GM15510 (cell line): ENCODE measurements around the gene NCS1.

ENCODE experiments used
- POLR2A ChIP-seq: IDR thresholded peaks from 3 replicates; pipeline ENCODE4 v1.6.1; 2011; ENCODE audit warnings: borderline replicate concordance; ENCODE audit not compliant: insufficient read length; ENCODE audit errors: extremely low read depth

The NCS1 gene

GRCh38 chr9:130211548-130212226, 39.5 kb downstream of the NCS1 start:
- no peak for TF ChIP-seq POLR2A

- no peak for TF ChIP-seq POLR2A
Observed at GRCh38 chr9:130212543-130213297, 40.5 kb downstream of the NCS1 start.

DNA sequence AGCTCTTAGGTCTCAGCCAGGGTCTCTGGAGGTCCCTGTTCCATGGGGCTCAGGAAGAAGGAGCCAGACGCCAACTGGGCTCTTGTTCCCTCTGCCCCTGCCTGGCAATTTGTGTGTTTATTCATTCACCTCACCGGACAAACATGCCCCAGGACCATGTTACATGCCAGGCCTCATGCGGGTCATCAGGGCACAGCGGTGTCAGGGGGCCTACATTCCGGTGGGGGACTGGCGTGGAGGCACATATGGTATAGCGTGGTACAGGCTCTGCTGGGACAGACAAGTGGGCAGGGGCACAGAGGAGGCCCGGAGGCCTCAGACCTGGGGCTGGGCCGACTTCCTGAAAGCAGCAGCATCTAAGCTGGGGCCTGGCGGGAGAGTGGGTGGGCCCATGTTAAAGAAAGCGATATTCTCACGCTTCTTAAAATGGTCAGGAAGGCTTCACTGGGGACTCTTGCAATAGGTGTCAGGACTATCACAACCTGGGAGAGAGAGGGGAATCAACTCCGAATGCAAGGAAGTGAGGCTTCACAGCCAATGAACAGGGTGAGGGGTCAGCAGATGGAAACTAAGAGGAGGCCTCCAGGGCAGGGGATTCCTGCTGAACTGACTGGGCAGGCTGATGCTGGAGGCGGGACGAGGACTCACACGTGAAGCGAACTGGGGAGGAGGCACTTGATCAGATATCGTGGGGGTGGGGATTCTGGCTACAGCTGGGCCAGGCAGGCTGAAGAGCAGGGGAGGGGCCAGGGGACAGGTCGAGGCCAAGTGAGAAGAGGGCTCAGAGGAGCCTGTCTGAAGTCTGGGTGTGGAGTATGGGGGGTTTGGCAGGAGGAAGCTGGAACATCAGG, 41.9 kb downstream of the NCS1 start:
- no peak for TF ChIP-seq POLR2A

GRCh38 chr9:130214776-130215340, 42.7 kb downstream of the NCS1 start:
- no peak for TF ChIP-seq POLR2A

DNA sequence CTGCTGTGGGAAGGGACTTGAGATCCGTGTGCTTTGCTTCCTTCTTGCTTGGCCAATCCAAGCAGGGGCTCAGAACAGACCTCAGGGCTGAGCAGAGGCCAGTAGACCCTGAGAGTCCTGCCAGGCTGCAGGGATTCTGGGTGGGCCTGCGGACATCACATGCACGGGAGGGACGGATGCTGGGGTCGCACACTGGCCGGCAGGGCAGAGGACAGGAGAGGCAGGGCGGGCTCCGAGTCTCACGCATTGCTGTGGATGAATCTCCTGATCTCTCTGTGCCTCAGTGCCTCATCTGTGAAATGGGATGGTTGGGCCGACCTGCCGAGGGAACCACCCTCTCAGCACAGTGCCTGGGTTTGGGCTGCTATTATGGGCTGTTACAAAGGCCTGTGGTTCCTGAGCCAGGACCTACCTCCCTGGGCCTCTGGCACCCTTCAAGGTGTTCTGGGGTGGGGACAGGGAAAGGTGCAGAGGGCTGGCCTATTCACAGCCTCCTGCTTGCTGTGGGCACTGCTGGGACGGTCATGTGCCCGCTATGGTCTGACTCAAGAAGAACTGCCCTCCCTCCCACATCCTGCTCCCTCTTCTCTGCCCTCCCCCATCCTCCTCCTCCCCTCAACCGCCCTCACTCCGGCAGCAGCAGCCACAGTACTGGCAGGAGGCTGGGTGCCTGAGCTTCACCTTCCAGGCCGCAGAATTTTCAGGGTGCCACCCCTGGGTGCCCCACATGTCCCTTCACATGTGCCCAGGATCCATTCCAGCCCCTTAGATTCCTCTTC, 43.3 kb downstream of the NCS1 start:
- no peak for TF ChIP-seq POLR2A

DNA sequence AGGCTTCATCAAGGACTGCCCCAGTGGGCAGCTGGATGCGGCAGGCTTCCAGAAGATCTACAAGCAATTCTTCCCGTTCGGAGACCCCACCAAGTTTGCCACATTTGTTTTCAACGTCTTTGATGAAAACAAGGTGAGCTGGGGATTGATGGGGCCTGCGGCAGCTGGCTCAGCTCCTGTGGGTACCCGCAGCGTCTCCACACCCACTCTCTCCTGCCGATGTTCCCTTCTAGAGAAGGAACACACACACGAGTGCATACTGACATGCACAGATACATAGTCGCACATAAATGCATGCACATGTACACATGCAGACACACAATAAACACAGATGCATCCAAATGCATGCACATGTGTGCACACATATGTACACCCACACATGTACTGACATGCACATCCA, 45.6 kb downstream of the NCS1 start:
- no peak for TF ChIP-seq POLR2A

GRCh38 chr9:130219661-130220096, 47.5 kb downstream of the NCS1 start:
- no peak for TF ChIP-seq POLR2A

DNA sequence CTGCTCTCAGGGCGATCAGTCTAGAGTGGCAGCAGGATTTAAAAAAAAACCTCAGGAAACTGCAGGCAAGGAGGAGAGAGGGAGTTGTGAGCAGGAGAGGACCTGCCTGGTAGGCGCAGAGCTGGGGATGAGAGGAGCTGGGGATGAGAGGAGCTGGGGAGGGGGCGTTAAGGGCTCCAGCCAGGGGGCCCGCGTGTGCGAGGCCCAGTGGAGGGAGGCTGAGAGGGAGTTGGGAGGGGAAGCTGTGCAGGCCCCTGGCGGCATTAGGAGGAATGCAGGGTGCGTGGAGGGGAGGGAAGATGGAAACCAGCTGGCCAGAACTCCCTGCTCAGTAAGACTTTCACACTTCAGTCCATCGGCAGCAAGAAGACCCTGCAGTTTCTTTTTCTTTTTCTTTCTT, 48.1 kb downstream of the NCS1 start:
- TF ChIP-seq POLR2A = no peak

- TF ChIP-seq POLR2A = no peak
Observed at GRCh38 chr9:130222833-130223232, 50.6 kb downstream of the NCS1 start.

DNA sequence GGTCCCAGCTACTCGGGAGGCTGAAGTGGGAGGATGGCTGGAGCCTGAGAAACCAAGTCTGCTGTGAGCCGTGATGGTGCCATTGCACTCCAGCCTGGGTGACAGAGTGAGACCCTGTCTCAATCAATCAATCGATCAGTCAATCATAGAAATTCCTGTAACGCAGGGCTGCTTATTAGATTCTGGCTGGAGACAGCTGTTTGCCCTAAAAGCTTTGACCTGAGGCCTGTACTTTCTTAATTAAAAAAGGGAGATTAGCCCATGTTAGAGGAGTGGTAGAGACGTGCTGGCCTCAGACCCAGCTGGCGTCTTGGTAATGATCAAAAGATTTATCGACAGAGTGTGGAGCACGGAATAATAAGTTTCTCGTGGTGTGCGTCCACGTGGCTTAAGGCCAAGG, 52.9 kb downstream of the NCS1 start:
- TF ChIP-seq POLR2A = no peak

- TF ChIP-seq POLR2A = no peak
Observed at GRCh38 chr9:130225586-130225985, 53.4 kb downstream of the NCS1 start.

GRCh38 chr9:130226112-130226511, 53.9 kb downstream of the NCS1 start:
- TF ChIP-seq POLR2A = no peak

DNA sequence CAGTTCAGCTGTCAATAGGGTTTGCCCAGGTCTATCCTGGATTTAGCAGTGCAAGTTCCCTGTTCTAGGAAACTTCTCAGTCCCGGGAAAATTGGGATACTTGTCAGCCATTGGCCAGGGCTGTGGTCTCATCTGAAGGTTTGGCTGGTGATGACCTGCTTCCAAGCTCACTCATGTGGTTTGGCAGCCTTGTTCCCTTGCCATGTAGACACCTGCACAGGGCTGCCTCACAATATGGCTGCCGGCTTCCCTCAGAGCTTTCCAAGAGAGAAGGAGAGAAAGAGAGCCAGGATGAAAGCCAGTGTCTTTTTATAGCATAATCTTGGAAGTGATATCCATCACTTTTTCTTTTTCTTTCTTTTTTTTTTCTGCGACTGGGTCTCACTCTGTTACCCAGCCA, 55.6 kb downstream of the NCS1 start:
- no peak for TF ChIP-seq POLR2A

DNA sequence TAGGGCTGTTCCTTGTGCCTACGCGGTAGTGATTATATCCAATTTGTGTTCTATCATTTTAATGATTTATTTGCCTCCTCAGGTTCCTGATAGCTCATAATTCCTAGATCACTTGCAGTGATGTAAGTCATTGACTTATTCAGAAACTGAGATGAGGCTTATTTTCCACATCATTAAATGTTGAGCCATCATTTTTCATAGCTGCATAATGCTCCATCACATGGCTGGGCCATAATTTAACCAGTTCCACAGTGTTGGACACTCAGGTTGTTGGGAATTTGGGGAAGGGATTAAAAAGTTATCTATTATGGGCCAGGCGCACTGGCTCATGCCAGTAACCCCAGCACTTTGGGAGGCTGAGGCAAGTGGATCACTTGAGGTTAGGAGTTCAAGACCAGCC, 57.6 kb downstream of the NCS1 start:
- no peak for TF ChIP-seq POLR2A
